Measurements from ENCODE around the gene ARL5A. TPM values are rescaled to one million over a fixed set of nuclear protein-coding genes. Genes with fewer than 3 reads are reported as not detected.

Gene ARL5A
- total RNA-seq, 2 donors from 2014 or later = 44.1 to 133 TPM

DNA sequence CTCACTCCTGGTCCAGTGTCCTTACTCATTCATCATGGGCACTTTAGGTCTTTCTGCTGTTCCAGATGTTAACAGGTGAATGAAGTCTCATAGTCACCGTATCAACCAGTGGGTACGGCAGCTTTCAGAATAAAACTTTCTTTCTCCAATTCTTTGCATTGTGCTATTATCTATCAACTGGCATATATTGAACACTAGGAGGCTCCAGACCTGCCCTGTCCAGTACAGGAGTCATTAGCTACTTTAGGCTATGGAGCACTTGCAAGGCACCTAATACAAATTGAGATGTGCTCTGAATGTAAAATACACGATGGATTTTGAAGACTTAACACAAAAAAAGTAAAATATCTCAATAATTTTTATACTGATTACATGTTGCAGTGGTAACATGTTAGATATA lies 50.7 kb downstream of the ARL5A start:
- no peaks in the 10 kb centered on the region for H3K9me3 ChIP-seq
- H3K27ac ChIP-seq = no peak overlapping the region
- ATAC-seq (ENCODE audit: insufficient number of reproducible peaks, low FRiP score, low read depth) = no peak
- no peaks in the 10 kb centered on the region for H3K27me3 ChIP-seq (replicated peaks; ENCODE audit: insufficient read depth)
- no peak for TF ChIP-seq CTCF (IDR thresholded peaks at IDR 0.05)
- H3K4me3 ChIP-seq = no peak overlapping the region
- peaks cover 8 to 14% of the 10 kb centered on the region in 2 donors for H3K4me1 ChIP-seq (ENCODE audit: control insufficient read depth in 1 of 2, low read depth in 2 of 2)
- DNase-seq (ENCODE audit: low spot score) = no peak
- peaks cover 17% of the 10 kb centered on the region for H3K36me3 ChIP-seq

GRCh38 chr2:151776367-151776766 lies 51.9 kb downstream of the ARL5A start:
- H3K4me1 ChIP-seq (ENCODE audit: control insufficient read depth in 1 of 2, low read depth in 2 of 2) = peaks cover 8 to 14% of the 10 kb centered on the region in 2 donors
- H3K27ac ChIP-seq = no peak overlapping the region
- no peak for TF ChIP-seq CTCF (IDR thresholded peaks at IDR 0.05)
- H3K36me3 ChIP-seq = peaks cover 12% of the 10 kb centered on the region
- no peaks in the 10 kb centered on the region for H3K9me3 ChIP-seq
- H3K4me3 ChIP-seq = no peak overlapping the region
- DNase-seq (ENCODE audit: low spot score) = no peak
- H3K27me3 ChIP-seq (replicated peaks; ENCODE audit: insufficient read depth) = no peaks in the 10 kb centered on the region
- ATAC-seq (ENCODE audit: insufficient number of reproducible peaks, low FRiP score, low read depth) = no peak

GRCh38 chr2:151775057-151775740 lies 53.0 kb downstream of the ARL5A start:
- ATAC-seq (ENCODE audit: insufficient number of reproducible peaks, low FRiP score, low read depth) = no peak

GRCh38 chr2:151774506-151774905 lies 53.7 kb downstream of the ARL5A start:
- ATAC-seq (ENCODE audit: insufficient number of reproducible peaks, low FRiP score, low read depth) = peak; percentile 63
- H3K27ac ChIP-seq = peak overlapping the region; percentile 42 to 73

More at GRCh38 chr2:151775057-151775740, 53.0 kb downstream of the ARL5A start:
- peak overlapping the region; percentile 42 to 73 for H3K27ac ChIP-seq
- no peaks in the 10 kb centered on the region for H3K9me3 ChIP-seq
- H3K27me3 ChIP-seq (replicated peaks; ENCODE audit: insufficient read depth) = no peaks in the 10 kb centered on the region
- H3K36me3 ChIP-seq = peaks cover 6% of the 10 kb centered on the region
- peaks cover 8 to 14% of the 10 kb centered on the region in 2 donors for H3K4me1 ChIP-seq (ENCODE audit: control insufficient read depth in 1 of 2, low read depth in 2 of 2)
- no peak for TF ChIP-seq CTCF (IDR thresholded peaks at IDR 0.05)
- no peak overlapping the region for H3K4me3 ChIP-seq
- no peak for DNase-seq (ENCODE audit: low spot score)

More at GRCh38 chr2:151774506-151774905, 53.7 kb downstream of the ARL5A start:
- Histone ChIP-seq H3K9me3 (peaks cover 2% of the 10 kb centered on the region), H3K27me3 (replicated peaks; ENCODE audit: insufficient read depth) (no peaks in the 10 kb centered on the region), H3K4me1 (ENCODE audit: control insufficient read depth in 1 of 2, low read depth in 2 of 2) (peaks cover 8 to 14% of the 10 kb centered on the region in 2 donors), H3K36me3 (peaks cover 6% of the 10 kb centered on the region), H3K4me3 (peak overlapping the region; percentile 7)
- DNase-seq (ENCODE audit: low spot score) = no peak
- TF ChIP-seq CTCF (IDR thresholded peaks at IDR 0.05) = no peak
